Stomach (tissue), 9 donors: ENCODE measurements around the gene INS. TPM values are rescaled to one million over a fixed set of nuclear protein-coding genes. Genes with fewer than 3 reads are reported as not detected.

Experiments used
- DNase-seq, 2 donors: peaks; one replicate each; pipeline versions ENCODE4 v3.0.0 to v3.0.0-alpha.2; 2013 to 2019
- H3K27ac ChIP-seq, 5 donors: fragments of 200-600 bp in 4 of 5; sonication (generic) in 4 of 5; one replicate each; pipeline ENCODE4 v1.5.1; 2013 to 2019; ENCODE audit warnings: mild to moderate bottlenecking in 1 of 5, moderate library complexity in 1 of 5
- H3K27me3 ChIP-seq, 3 donors: fragments of 200-600 bp; sonication (generic); one replicate each; pipeline ENCODE4 v1.5.1; 2017 to 2019; ENCODE audit warnings: mixed run types in 1 of 3
- H3K36me3 ChIP-seq, 4 donors: fragments of 200-600 bp; sonication (generic); 1 replicate in 3 of 4; 2 replicates in 1 of 4; pipeline ENCODE4 v1.5.1; 2016 to 2019
- H3K4me1 ChIP-seq, 4 donors: fragments of 200-600 bp; sonication (generic); one replicate each; pipeline ENCODE4 v1.5.1; 2016 to 2019
- H3K4me3 ChIP-seq, 4 donors: fragments of 200-600 bp; sonication (generic) in 3 of 4; one replicate each; pipeline ENCODE4 v1.5.1; 2016 to 2019; ENCODE audit warnings: mild to moderate bottlenecking in 1 of 4
- H3K9me3 ChIP-seq, 4 donors: fragments of 200-600 bp; sonication (generic); one replicate each; pipeline ENCODE4 v1.5.1; 2016 to 2019
- CTCF ChIP-seq, 7 experiments: fragments of 450-650 bp in 4 of 7; fragments of 200-600 bp in 3 of 7; sonication (generic) in 3 of 7; IDR thresholded peaks; one replicate each; pipeline ENCODE4 v1.5.1; 2016 to 2019; ENCODE audit warnings: antibody characterized with exemption in 7 of 7, control low read depth in 2 of 7, mild to moderate bottlenecking in 1 of 7
- EP300 ChIP-seq: sonication (generic); formaldehyde crosslinking; IDR thresholded peaks from one replicate; pipeline ENCODE4 v1.6.1; 2017; ENCODE audit warnings: antibody characterized with exemption
- POLR2A ChIP-seq, 4 donors: fragments of 450-650 bp; IDR thresholded peaks; one replicate each; pipeline ENCODE4 v1.6.1; 2016; ENCODE audit warnings: antibody characterized with exemption in 4 of 4, control low read depth in 2 of 4, mild to moderate bottlenecking in 1 of 4, moderate library complexity in 1 of 4
- POLR2AphosphoS5 ChIP-seq, 3 donors: sonication (generic); formaldehyde crosslinking; IDR thresholded peaks; one replicate each; pipeline ENCODE4 v1.6.1; 2016; ENCODE audit warnings: antibody characterized with exemption in 3 of 3
- WGBS, 5 donors: extraction: QIAGEN DNeasy Blood & Tissue Kit in 3 of 5; methylation state at CpG; one replicate each; pipeline versions ENCODE4 v1.1.5 to v1.1.7; 2013 to 2018; 5-methylcytosine and 5-hydroxymethylcytosine counted together
- intact Hi-C: fragments of 100-400 bp; cut with DNase I; formaldehyde crosslinking; loops from one replicate; pipeline ENCODE4 v1.15.1; 2023; ENCODE audit warnings: low total_unique reads
- polyA plus RNA-seq, 3 donors: library from polyadenylated mRNA; stranded (reverse); fragments of 200-250 nt; gene quantifications; one replicate each; pipeline ENCODE4 v1.2.3, GENCODE V29; 2013
- total RNA-seq, 5 donors: library from RNA; depleted of rRNA; stranded (reverse); fragments of >200 nt; gene quantifications; one replicate each; pipeline versions ENCODE4 v1.1.0 to v1.2.3, GENCODE V29; 2014 to 2016
- donor health status: healthy with polysubstance abuse.
- donor health status: Bipolar disorder and iron deficiency.
- donor health status: healthy.

INS gene
- total and polyA plus RNA-seq, 8 donors = 7.2 to 37.6 TPM; not detected in 6

GRCh38 chr11:2137202-2138067 is 23.6 kb downstream of the INS start:
- H3K9me3 ChIP-seq = no peaks in the 10 kb centered on the region
- intact Hi-C loops = no loop called here
- no peak overlapping the region for H3K27ac ChIP-seq
- H3K4me1 ChIP-seq = peaks cover 32 to 43% (median 42%) of the 10 kb centered on the region in 4 donors
- peak overlapping the region; percentile 36 to 53 (median 38) for H3K4me3 ChIP-seq
- 1 to 5% (median 1%) methylated on average over 23 to 50 of the region's 50 CpGs for WGBS, 5 donors
- peak; percentile 61 to 93 for DNase-seq
- TF ChIP-seq CTCF (IDR thresholded peaks at IDR 0.05) (no peak), POLR2AphosphoS5 (IDR thresholded peaks at IDR 0.05) (no peak), EP300 (no peak), POLR2A (IDR thresholded peaks at IDR 0.05) (no peak)
- H3K27me3 ChIP-seq = peaks cover 22 to 100% (median 88%) of the 10 kb centered on the region in 3 donors
- H3K36me3 ChIP-seq = no peaks in the 10 kb centered on the region

GRCh38 chr11:2136952-2137201 is 24.1 kb downstream of the INS start:
- intact Hi-C loops = no loop called here
- peak overlapping the region in 1 of 4 donors; percentile 53 for H3K4me3 ChIP-seq
- TF ChIP-seq CTCF (IDR thresholded peaks at IDR 0.05) = no peak
- no peak for TF ChIP-seq POLR2A (IDR thresholded peaks at IDR 0.05)
- TF ChIP-seq POLR2AphosphoS5 (IDR thresholded peaks at IDR 0.05) = no peak
- TF ChIP-seq EP300 = no peak
- no peak for DNase-seq
- peaks cover 32 to 43% (median 42%) of the 10 kb centered on the region in 4 donors for H3K4me1 ChIP-seq
- H3K27me3 ChIP-seq = peaks cover 22 to 100% (median 83%) of the 10 kb centered on the region in 3 donors
- H3K9me3 ChIP-seq = no peaks in the 10 kb centered on the region
- 15 to 57% (median 36%) methylated on average over 7 to 8 of the region's 8 CpGs for WGBS, 5 donors
- H3K36me3 ChIP-seq = no peaks in the 10 kb centered on the region
- H3K27ac ChIP-seq = no peak overlapping the region

- Histone ChIP-seq H3K27ac (no peak overlapping the region), H3K4me3 (peak overlapping the region in 1 of 4 donors; percentile 53), H3K9me3 (no peaks in the 10 kb centered on the region), H3K36me3 (no peaks in the 10 kb centered on the region), H3K27me3 (peaks cover 22 to 100% (median 78%) of the 10 kb centered on the region in 3 donors), H3K4me1 (peaks cover 32 to 43% (median 42%) of the 10 kb centered on the region in 4 donors)
- TF ChIP-seq CTCF (IDR thresholded peaks at IDR 0.05) (no peak), POLR2A (IDR thresholded peaks at IDR 0.05) (no peak), POLR2AphosphoS5 (IDR thresholded peaks at IDR 0.05) (no peak), EP300 (no peak)
- WGBS, 5 donors = 53 to 69% (median 60%) methylated on average over 18 to 24 of the region's 24 CpGs
- intact Hi-C loops = no loop called here
- no peak for DNase-seq
These were observed 24.6 kb downstream of the INS start for GRCh38 chr11:2136209-2136951.

- no peaks in the 10 kb centered on the region for H3K36me3 ChIP-seq
- H3K4me1 ChIP-seq = peaks cover 30 to 40% (median 38%) of the 10 kb centered on the region in 4 donors
- intact Hi-C loops = no loop called here
- no peak overlapping the region for H3K27ac ChIP-seq
- peaks cover 19 to 98% (median 71%) of the 10 kb centered on the region in 3 donors for H3K27me3 ChIP-seq
- no peak for DNase-seq
- H3K9me3 ChIP-seq = no peaks in the 10 kb centered on the region
- H3K4me3 ChIP-seq = no peak overlapping the region
- WGBS, 5 donors = 85 to 93% (median 91%) methylated on average over 12 to 14 of the region's 14 CpGs
- no peak for TF ChIP-seq POLR2AphosphoS5 (IDR thresholded peaks at IDR 0.05)
- TF ChIP-seq CTCF (IDR thresholded peaks at IDR 0.05) = no peak
These were observed 25.3 kb downstream of the INS start for GRCh38 chr11:2135648-2136201.
